GM18517 (cell line): ENCODE data around the gene HTRA3.

Experiments
- ATAC-seq: cut with Tn5 transposase; IDR thresholded peaks from one replicate; pipeline ENCODE4 v1.9.1; 2021; ENCODE audit warnings: mild to moderate bottlenecking, moderate library complexity; ENCODE audit not compliant: unreplicated experiment

Gene HTRA3

GRCh38 chr4:8245884-8246833 lies 23.4 kb upstream of the HTRA3 start:
- no peak for ATAC-seq

DNA sequence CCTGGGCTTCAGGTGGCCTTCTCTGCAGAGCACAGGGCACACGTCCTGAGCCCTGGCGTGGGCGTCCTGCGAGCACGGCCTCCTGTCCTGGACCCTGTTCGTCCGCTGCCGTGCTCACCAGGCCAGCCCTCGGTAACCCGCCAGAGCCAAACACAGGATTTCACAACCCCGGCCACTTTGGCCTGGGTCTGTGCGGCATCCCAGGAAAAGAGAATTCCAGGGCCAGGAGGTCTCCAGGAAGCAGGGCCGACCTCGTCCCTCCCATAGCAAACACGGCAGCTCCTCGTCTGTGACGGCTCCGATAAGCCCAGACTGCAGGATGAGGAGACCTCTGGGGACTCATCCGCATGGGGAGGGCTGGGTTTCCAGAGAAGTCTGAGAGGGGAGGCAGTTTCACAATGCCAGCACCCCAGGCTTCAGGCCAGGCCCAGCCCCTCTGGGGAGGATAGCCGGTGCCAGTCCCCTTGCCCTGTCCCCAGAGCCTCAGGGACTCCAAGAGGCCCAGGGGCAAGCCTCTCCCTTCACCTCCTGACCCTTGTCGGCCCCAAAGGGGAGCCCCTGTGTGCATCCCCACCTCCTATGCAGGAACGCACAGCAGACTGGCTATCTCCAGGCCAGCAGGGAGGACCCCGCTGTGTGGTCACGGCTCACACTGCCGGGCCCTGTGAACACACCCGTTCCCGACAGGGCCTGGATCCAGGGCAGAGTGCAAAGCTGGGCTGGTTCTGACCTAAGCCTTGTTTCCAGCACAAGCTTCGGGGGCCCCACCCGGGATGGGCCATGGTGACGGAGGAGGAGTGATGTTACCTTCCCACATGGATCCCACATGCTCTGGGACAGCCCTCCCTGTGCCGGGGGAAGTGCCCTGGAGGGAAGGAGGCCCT lies 22.3 kb upstream of the HTRA3 start:
- ATAC-seq: no peak

DNA sequence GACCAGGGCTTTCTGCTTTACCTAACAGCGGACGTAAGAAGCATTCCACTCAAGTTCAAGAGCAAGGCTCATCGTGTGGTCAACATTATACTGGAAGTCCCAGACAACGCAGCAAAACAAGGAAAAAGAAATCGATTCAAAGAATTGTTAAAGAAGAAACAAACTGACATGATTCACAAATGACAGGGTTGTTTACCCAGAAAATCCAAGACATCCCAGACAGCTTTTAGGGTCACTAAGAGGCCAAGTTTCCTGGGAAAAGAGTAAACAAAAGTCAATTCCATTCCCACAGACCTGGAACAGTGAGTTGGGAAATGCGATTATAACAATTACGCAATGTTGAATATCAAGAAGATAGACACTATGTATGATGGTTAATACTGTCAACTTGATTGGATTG lies 21.5 kb upstream of the HTRA3 start:
- no peak for ATAC-seq

- ATAC-seq: no peak
These were observed 19.3 kb upstream of the HTRA3 start for GRCh38 chr4:8250227-8250626.

DNA sequence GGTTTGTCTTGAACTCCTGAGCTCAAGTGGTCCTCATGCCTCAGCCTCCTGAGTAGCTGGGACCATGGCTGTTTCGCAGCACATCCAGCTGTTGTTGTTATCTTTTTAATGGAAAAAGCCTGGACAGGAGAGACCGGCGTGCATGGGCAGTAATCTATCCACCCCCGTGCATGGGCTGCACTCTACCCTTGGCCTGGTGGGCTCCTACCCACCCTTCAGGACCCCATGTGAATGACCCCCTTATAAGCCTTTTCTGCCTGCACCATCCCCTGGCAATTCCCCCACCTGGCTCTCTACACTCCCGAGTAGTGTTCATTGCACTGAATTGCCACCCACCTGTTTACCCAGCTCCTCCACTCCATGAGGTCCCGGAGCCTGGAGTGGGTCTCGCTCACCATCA lies 18.9 kb upstream of the HTRA3 start:
- ATAC-seq: no peak

DNA sequence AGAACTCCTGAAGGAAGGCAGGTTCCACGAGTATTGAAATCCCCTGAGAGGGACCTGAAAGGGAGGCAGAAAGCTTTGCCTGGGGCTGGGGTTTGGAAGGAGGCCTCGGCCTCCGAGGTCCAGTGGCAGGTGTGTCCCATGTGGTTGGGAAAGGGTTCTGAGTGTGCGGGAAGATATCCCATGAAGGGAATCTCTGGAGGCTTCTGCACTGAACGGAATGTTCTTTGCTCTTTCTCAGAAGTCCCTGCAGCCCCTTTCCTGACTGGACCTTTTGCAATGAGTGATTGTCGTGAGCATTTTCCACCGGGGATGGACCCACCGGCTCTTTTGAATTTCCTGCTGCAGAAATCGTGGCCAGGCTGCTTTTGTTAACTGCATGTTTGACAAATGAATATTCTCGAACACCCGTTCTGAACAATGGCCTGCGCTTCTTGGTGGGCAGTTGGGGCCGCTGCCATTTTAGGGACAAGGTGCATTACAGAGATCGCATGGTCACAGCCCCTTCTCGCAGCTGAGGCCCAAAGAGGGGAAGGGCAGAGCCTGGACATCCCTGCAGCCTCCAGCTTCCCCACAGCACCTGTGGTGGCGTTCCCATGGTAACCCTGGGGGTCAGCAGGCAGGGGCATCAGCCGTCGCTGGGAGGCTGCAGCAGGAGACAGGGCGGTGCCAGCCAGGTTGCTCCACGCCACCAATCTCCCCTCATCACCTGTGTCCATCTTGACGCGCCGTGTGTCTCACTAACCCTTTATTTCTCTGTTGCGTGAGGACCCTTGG lies 18.3 kb upstream of the HTRA3 start:
- ATAC-seq: no peak

- ATAC-seq: no peak
These were observed 17.0 kb upstream of the HTRA3 start for GRCh38 chr4:8252301-8253173.

DNA sequence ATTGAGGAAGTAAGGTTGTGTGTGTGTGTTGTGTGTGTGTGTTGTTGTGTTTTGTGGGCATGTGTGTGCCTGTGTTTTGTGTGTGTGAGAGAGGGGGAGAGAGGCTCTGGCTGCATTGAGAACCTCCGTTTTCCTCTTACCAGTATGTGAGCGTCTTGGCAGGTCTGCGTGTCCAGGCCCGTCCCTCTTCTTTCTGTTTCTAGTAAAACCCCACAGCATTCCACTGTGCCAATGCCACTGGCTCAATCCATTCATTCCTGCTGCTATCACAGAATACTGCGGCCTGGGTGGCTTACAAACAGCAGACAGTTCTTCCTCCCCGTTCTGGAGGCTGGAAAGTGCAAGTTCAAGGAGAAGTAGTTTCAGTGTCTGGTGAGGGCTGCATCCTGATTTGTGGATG lies 15.5 kb upstream of the HTRA3 start:
- ATAC-seq: no peak

DNA sequence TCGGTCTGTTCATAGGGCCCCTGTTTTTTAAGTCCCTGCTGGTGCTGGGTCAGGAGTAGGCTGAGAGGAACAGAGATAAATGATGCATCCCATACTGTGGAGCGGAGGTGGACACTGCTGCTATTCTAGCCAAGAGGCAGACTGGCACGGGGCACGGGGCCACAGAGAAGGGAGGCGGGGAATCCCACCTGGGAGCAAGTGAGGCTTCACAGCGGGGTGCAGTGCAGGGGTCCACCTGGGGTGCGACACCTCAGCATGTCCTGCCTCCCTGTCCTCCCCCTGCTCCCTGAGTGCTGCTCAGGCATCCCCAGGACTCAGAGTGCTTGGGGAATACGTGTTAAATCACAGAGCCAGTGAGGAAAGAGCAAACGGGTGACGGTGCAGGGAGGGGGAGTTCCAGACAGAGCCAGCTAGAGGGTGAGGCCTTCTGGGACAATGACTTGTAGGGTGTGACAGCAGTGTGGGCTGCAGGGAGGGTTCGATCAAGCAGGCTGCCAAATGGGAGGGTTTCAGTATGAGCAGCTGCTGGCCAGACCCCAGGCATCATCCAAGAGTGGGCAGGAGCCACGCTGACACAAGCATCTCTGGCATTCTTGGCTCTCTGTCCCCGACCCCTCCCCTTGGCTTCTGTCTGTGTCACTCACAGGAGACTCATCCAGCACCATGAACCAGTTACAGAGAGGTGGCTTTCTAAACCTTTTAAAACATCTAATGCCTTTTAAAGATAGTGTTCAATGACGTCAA lies 13.7 kb upstream of the HTRA3 start:
- no peak for ATAC-seq

GRCh38 chr4:8257854-8258253 lies 11.7 kb upstream of the HTRA3 start:
- no peak for ATAC-seq

DNA sequence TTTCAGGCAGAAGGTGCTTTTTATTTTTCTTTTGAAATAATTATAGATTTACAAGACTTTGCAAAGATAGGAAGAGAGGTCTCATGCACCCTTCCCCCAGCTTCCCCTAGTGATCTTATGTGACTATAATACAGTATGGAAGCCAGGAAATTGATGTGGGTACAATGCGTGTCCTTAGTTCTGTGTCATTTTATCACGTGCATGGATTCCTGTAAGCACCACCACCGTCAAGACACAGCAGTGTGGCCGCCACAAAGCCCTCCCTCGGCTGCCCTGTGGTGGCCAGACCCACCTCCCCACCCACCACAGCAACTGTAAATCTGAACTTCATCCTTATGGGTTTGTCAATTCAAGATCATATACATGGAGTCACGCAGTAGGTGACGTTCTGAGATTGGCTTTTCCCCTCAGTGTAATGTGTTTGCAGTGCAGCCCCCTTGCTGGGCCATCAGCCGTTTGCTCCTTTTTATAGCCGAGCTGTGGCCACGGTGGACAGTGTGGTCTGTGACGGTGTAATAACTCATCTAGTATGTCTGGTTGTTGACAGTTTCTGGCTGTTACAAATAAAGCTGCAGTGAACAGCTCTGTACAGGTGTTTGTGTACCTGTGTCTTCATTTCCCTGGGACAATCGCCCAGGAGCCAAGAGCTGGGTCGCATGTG lies 10.9 kb upstream of the HTRA3 start:
- no peak for ATAC-seq

GRCh38 chr4:8259743-8260430 lies 9.7 kb upstream of the HTRA3 start:
- no peak for ATAC-seq

- ATAC-seq: no peak
These were observed 8.9 kb upstream of the HTRA3 start for GRCh38 chr4:8260656-8261111.

DNA sequence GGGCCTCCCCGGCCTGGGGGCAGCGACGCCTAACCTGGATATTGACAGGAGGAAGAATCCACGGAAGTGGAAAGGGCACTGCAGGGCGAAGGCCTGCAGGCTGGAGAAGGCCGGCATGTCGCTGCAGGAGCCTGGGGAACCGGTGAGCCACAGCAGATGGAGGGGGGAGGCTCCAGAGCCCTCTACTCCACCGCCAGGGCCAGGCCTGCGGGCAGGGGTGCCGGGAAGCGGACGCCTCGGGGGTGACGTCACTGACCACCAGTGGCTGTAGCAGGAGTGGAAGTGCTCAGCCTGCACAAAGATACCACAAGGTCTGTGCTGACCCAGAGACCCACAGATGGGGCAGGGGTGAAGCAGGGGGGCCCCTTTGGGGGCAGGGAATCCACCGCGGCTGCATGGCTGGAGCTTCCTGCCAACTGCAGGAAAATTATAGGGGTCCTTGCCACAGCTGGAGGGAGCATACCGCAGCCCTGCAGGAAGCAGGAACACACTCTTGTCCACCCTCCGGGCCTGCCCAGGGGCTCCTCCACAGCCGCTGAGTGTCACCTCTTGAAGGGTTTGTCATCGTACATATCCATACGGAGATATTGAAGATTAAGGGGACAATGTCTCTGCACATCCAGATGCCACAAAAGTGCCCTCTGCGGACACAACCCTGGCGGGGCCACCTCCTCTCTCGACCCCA lies 7.6 kb upstream of the HTRA3 start:
- ATAC-seq: no peak

- ATAC-seq: no peak
These were observed 6.8 kb upstream of the HTRA3 start for GRCh38 chr4:8262637-8263322.

- no peak for ATAC-seq
These were observed 6.2 kb upstream of the HTRA3 start for GRCh38 chr4:8263397-8263796.

GRCh38 chr4:8264106-8264505 lies 5.4 kb upstream of the HTRA3 start:
- no peak for ATAC-seq
